ENCODE results near the gene MTPN. TPM values are rescaled to one million over a fixed set of nuclear protein-coding genes. Genes with fewer than 3 reads are reported as not detected.

The MTPN gene
- total RNA-seq, 1 donor from 2014 or later, result 128 TPM

GRCh38 chr7:135970045-135970444 lies 7.1 kb downstream of the MTPN start:
- TF ChIP-seq, protein P1, sequence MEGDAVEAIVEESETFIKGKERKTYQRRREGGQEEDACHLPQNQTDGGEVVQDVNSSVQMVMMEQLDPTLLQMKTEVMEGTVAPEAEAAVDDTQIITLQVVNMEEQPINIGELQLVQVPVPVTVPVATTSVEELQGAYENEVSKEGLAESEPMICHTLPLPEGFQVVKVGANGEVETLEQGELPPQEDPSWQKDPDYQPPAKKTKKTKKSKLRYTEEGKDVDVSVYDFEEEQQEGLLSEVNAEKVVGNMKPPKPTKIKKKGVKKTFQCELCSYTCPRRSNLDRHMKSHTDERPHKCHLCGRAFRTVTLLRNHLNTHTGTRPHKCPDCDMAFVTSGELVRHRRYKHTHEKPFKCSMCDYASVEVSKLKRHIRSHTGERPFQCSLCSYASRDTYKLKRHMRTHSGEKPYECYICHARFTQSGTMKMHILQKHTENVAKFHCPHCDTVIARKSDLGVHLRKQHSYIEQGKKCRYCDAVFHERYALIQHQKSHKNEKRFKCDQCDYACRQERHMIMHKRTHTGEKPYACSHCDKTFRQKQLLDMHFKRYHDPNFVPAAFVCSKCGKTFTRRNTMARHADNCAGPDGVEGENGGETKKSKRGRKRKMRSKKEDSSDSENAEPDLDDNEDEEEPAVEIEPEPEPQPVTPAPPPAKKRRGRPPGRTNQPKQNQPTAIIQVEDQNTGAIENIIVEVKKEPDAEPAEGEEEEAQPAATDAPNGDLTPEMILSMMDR (IDR thresholded peaks at IDR 0.05; ENCODE audit: insufficient read depth, low read length, poor library complexity, severe bottlenecking), result no peak
- Histone ChIP-seq H3K4me3 (ENCODE audit: low read depth, low read length) (no peak overlapping the region), H3K27me3 (ENCODE audit: control insufficient read depth, insufficient read depth, low read length) (no peaks in the 10 kb centered on the region), H3K36me3 (ENCODE audit: control insufficient read depth, insufficient read depth, low read length) (no peaks in the 10 kb centered on the region)
- DNase-seq (ENCODE audit: low read depth), result no peak

DNA sequence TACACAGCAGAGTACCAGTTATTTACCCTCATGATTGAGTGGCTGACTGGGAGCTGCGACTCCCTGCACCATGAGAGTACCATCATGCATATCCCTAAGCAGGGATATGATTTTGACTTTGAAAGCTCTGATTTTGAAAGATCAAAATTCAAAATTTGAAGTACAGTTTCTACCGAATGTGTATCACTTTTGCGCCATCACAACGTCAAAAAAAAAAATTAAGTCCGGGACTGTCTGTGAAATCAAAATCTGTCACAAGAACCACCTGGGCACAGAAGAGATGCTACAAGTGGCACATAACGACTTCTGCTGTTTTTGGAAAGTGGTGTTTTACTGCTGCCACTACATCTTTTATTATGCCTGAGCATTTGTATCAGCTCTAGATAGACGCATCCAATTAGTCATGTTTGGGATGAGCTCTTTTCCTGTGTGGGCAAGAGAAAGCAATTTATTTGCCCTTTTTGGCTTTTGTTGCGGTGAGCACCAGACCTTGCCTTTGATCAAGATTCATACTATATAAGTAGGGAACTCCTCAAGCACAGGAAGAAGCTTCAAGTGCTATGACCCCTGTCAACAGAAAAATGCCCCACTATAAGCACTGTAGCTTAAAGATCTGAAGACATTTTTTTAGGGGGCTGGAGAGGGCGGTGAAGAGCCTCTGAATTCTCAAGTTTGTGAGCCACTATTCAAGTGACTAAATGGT lies 10.7 kb downstream of the MTPN start:
- H3K36me3 ChIP-seq (ENCODE audit: control insufficient read depth, insufficient read depth, low read length), result no peaks in the 10 kb centered on the region
- TF ChIP-seq, protein P1 (IDR thresholded peaks at IDR 0.05; ENCODE audit: insufficient read depth, low read length, poor library complexity, severe bottlenecking), result no peak
- DNase-seq (ENCODE audit: low read depth), result no peak
- H3K4me3 ChIP-seq (ENCODE audit: low read depth, low read length), result no peak overlapping the region
- no peaks in the 10 kb centered on the region for H3K27me3 ChIP-seq (ENCODE audit: control insufficient read depth, insufficient read depth, low read length)

DNA sequence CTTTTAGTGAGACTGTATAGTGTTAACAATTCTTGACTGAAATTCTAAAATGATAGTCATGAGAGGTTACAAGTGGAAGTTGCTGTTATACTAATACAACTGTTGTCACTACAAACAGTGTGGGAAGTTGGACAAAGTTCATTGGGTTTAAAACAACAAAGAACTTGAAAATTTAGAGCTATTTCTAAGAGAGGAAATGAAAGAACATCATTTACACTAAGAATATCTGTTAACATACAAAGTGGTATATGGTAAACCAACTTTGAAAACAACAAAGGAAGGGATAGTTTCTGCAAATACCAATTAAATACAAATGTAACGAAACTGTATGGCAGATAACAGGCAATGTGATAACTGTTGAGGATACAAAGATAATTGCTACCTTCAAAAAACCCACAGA lies 11.6 kb downstream of the MTPN start:
- Histone ChIP-seq H3K27me3 (ENCODE audit: control insufficient read depth, insufficient read depth, low read length) (no peaks in the 10 kb centered on the region), H3K36me3 (ENCODE audit: control insufficient read depth, insufficient read depth, low read length) (no peaks in the 10 kb centered on the region), H3K4me3 (ENCODE audit: low read depth, low read length) (no peak overlapping the region)
- DNase-seq (ENCODE audit: low read depth), result no peak
- TF ChIP-seq, protein P1 (IDR thresholded peaks at IDR 0.05; ENCODE audit: insufficient read depth, low read length, poor library complexity, severe bottlenecking), result no peak

GRCh38 chr7:135964791-135965190 lies 12.4 kb downstream of the MTPN start:
- Histone ChIP-seq H3K27me3 (ENCODE audit: control insufficient read depth, insufficient read depth, low read length) (no peaks in the 10 kb centered on the region), H3K4me3 (ENCODE audit: low read depth, low read length) (no peak overlapping the region), H3K36me3 (ENCODE audit: control insufficient read depth, insufficient read depth, low read length) (no peaks in the 10 kb centered on the region)
- no peak for DNase-seq (ENCODE audit: low read depth)
- TF ChIP-seq, protein P1 (IDR thresholded peaks at IDR 0.05; ENCODE audit: insufficient read depth, low read length, poor library complexity, severe bottlenecking), result no peak

- no peak for DNase-seq (ENCODE audit: low read depth)
- no peak overlapping the region for H3K4me3 ChIP-seq (ENCODE audit: low read depth, low read length)
- H3K36me3 ChIP-seq (ENCODE audit: control insufficient read depth, insufficient read depth, low read length), result no peaks in the 10 kb centered on the region
- H3K27me3 ChIP-seq (ENCODE audit: control insufficient read depth, insufficient read depth, low read length), result no peaks in the 10 kb centered on the region
- TF ChIP-seq, protein P1 (IDR thresholded peaks at IDR 0.05; ENCODE audit: insufficient read depth, low read length, poor library complexity, severe bottlenecking), result no peak
These were observed 12.9 kb downstream of the MTPN start for GRCh38 chr7:135964274-135964673.

GRCh38 chr7:135962802-135963201 lies 14.4 kb downstream of the MTPN start:
- no peak for DNase-seq (ENCODE audit: low read depth)
- no peaks in the 10 kb centered on the region for H3K36me3 ChIP-seq (ENCODE audit: control insufficient read depth, insufficient read depth, low read length)
- H3K4me3 ChIP-seq (ENCODE audit: low read depth, low read length), result no peak overlapping the region
- H3K27me3 ChIP-seq (ENCODE audit: control insufficient read depth, insufficient read depth, low read length), result no peaks in the 10 kb centered on the region
- TF ChIP-seq, protein P1 (IDR thresholded peaks at IDR 0.05; ENCODE audit: insufficient read depth, low read length, poor library complexity, severe bottlenecking), result no peak

Measured in kidney epithelial cell (primary cell).